Measurements from ENCODE around the gene EEF1G. TPM values are rescaled to one million over a fixed set of nuclear protein-coding genes. Genes with fewer than 3 reads are reported as not detected.

The EEF1G gene
- total RNA-seq, 4 donors from 2014 or later, result 1,301 to 1,426 (median 1,363) TPM

DNA sequence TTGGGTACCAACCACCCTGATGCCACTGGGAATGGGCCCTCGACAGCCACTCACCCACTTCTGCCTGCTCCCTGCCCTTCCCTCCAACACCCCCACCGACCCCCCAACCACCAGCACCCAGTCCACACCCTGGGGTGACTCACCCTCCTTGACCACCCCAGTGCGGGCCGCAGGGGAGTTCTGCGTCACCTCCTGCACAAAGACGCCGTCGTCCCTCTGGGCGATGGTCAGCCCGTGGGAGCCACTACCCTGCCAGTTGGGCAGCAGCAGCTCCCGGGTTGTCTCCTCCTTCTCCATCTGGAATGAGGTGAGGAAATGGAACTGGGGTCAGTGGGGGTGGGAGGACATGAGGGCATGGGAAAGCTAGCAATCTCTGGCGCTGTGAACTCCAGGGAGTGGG lies 37.9 kb downstream of the EEF1G start:
- H3K27ac ChIP-seq, result peak overlapping the region; percentile 95 to 99
- no peak for DNase-seq
- no peak for TF ChIP-seq POLR2A (IDR thresholded peaks at IDR 0.05)
- TF ChIP-seq, protein P1, sequence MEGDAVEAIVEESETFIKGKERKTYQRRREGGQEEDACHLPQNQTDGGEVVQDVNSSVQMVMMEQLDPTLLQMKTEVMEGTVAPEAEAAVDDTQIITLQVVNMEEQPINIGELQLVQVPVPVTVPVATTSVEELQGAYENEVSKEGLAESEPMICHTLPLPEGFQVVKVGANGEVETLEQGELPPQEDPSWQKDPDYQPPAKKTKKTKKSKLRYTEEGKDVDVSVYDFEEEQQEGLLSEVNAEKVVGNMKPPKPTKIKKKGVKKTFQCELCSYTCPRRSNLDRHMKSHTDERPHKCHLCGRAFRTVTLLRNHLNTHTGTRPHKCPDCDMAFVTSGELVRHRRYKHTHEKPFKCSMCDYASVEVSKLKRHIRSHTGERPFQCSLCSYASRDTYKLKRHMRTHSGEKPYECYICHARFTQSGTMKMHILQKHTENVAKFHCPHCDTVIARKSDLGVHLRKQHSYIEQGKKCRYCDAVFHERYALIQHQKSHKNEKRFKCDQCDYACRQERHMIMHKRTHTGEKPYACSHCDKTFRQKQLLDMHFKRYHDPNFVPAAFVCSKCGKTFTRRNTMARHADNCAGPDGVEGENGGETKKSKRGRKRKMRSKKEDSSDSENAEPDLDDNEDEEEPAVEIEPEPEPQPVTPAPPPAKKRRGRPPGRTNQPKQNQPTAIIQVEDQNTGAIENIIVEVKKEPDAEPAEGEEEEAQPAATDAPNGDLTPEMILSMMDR (IDR thresholded peaks at IDR 0.05), result no peak
- H3K4me3 ChIP-seq, result no peak overlapping the region
- no peaks in the 10 kb centered on the region for H3K9me3 ChIP-seq
- H3K4me1 ChIP-seq, result peaks cover 14 to 48% of the 10 kb centered on the region in 2 donors
- H3K27me3 ChIP-seq, result no peaks in the 10 kb centered on the region
- H3K36me3 ChIP-seq, result no peaks in the 10 kb centered on the region
- intact Hi-C loops (cut with DNase I; ENCODE audit: low total_unique reads), result no loop called here

- intact Hi-C loops (cut with DNase I; ENCODE audit: low total_unique reads), result no loop called here
Measured at GRCh38 chr11:62534779-62535545, 38.7 kb downstream of the EEF1G start.

DNA sequence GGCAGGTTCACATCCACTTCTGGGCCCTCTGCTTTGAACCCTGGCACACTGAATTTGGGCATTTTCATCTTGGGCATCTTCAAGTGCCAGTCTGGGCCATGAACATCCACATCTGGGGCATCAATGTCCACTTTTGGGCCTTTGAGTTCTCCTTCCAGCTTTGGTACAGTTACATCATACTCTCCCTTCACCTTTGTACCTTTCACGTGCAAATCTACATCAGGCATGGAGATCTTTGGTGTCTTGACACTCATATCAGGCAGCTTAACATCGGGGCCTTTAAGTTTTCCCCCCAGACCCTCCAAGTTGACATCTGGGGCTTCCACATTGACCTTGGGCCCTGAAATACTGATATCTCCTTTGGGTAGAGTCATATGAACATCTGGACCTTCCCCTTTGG lies 41.6 kb downstream of the EEF1G start:
- Histone ChIP-seq H3K36me3 (no peaks in the 10 kb centered on the region), H3K4me1 (peaks cover 0 to 20% of the 10 kb centered on the region in 2 donors), H3K27ac (no peak overlapping the region), H3K4me3 (no peak overlapping the region), H3K9me3 (no peaks in the 10 kb centered on the region), H3K27me3 (no peaks in the 10 kb centered on the region)
- DNase-seq, result no peak
- intact Hi-C loops (cut with DNase I; ENCODE audit: low total_unique reads), result no loop called here
- no peak for TF ChIP-seq POLR2A (IDR thresholded peaks at IDR 0.05)
- TF ChIP-seq, protein P1 (IDR thresholded peaks at IDR 0.05), result no peak

More at GRCh38 chr11:62534779-62535545, 38.7 kb downstream of the EEF1G start:
- H3K27me3 ChIP-seq, result no peaks in the 10 kb centered on the region
- no peaks in the 10 kb centered on the region for H3K9me3 ChIP-seq
- H3K36me3 ChIP-seq, result no peaks in the 10 kb centered on the region
- no peak for TF ChIP-seq POLR2A (IDR thresholded peaks at IDR 0.05)
- TF ChIP-seq, protein P1 (IDR thresholded peaks at IDR 0.05), result no peak
- H3K27ac ChIP-seq, result no peak overlapping the region
- peaks cover 11 to 45% of the 10 kb centered on the region in 2 donors for H3K4me1 ChIP-seq
- no peak for DNase-seq
- no peak overlapping the region for H3K4me3 ChIP-seq

DNA sequence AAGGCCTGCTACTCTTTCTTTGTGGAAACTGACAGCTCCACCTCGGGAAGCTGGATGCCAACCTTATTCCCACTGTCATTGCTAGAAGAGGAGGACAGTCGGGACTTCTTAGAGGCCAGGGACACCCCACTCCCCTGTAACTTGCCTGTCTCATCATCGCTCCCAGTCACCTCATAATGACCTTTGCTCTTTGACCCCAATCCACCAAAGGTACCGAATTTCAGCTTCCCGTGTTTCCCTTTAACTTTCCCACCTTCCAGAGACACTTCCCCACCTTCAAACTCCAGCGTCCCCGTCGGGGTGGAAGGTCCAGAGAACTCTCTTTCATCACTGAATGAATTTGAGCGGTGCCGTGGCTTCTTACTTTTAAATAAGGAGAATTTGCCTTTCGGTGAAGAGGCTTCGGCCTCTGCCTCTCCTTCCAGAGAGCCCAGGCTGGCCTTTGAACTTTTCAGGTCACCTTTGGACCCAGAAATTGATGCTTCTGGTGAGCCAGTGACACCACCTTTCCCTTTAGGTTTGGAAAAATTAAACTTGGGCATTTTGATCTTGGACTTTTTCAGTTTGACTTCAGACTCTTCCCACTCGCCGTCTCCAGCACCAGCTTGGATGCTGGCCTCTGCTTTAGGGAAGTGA lies 56.8 kb downstream of the EEF1G start:
- no peak for DNase-seq
- H3K9me3 ChIP-seq, result no peaks in the 10 kb centered on the region
- TF ChIP-seq, protein P1 (IDR thresholded peaks at IDR 0.05), result no peak
- TF ChIP-seq POLR2A (IDR thresholded peaks at IDR 0.05), result no peak
- H3K4me1 ChIP-seq, result peaks cover 4% of the 10 kb centered on the region in 2 donors
- no peak overlapping the region for H3K27ac ChIP-seq
- H3K27me3 ChIP-seq, result no peaks in the 10 kb centered on the region
- H3K36me3 ChIP-seq, result no peaks in the 10 kb centered on the region
- H3K4me3 ChIP-seq, result no peak overlapping the region
- intact Hi-C loops (cut with DNase I; ENCODE audit: low total_unique reads), result no loop called here

- TF ChIP-seq, protein P1 (IDR thresholded peaks at IDR 0.05), result no peak
- no peak for TF ChIP-seq POLR2A (IDR thresholded peaks at IDR 0.05)
- peaks cover 4% of the 10 kb centered on the region in 2 donors for H3K4me1 ChIP-seq
- no peak for DNase-seq
- no peaks in the 10 kb centered on the region for H3K36me3 ChIP-seq
- no peak overlapping the region for H3K27ac ChIP-seq
- H3K4me3 ChIP-seq, result no peak overlapping the region
- H3K9me3 ChIP-seq, result no peaks in the 10 kb centered on the region
- no peaks in the 10 kb centered on the region for H3K27me3 ChIP-seq
- intact Hi-C loops (cut with DNase I; ENCODE audit: low total_unique reads), result no loop called here
Measured at GRCh38 chr11:62514151-62514550, 59.5 kb downstream of the EEF1G start.

Data from uterus (tissue), 4 donors.